HepG2 (cell line): Measurements from ENCODE around the gene CCDC175. TPM values are rescaled to one million over a fixed set of nuclear protein-coding genes. Genes with fewer than 3 reads are reported as not detected.

Experiments used
- AHDC1 ChIP-seq: sonication (generic); formaldehyde crosslinking; IDR thresholded peaks from 2 replicates; pipeline ENCODE4 v1.5.1; 2020; ENCODE audit warnings: mild to moderate bottlenecking, missing genetic modification reagents, borderline replicate concordance
- CENPX ChIP-seq: sonication (generic); formaldehyde crosslinking; IDR thresholded peaks from 2 replicates; pipeline ENCODE4 v1.9.0; 2021; ENCODE audit warnings: mild to moderate bottlenecking, missing genetic modification reagents, moderate library complexity
- ELF4 ChIP-seq: sonication (generic); formaldehyde crosslinking; IDR thresholded peaks from 2 replicates; pipeline ENCODE4 v1.5.0; 2020; ENCODE audit warnings: missing genetic modification reagents, mild to moderate bottlenecking, moderate library complexity, borderline replicate concordance
- GTF2F1 ChIP-seq: fragments of 150-350 bp; IDR thresholded peaks from 2 replicates; pipeline ENCODE4 v1.6.1; 2014; ENCODE audit warnings: low read length
- MTERF4 ChIP-seq: sonication (generic); formaldehyde crosslinking; IDR thresholded peaks from 2 replicates; pipeline ENCODE4 v1.8.0; 2023; ENCODE audit warnings: mild to moderate bottlenecking, missing genetic modification reagents
- NPAS2 ChIP-seq: sonication (generic); formaldehyde crosslinking; IDR thresholded peaks from 2 replicates; pipeline ENCODE4 v1.8.0; 2022; ENCODE audit warnings: mild to moderate bottlenecking, missing genetic modification reagents, borderline replicate concordance
- NR2F6 ChIP-seq, 2 experiments: IDR thresholded peaks; 2 replicates each; pipeline ENCODE4 v1.6.1; 2016; ENCODE audit warnings: antibody characterized with exemption in 1 of 2, mild to moderate bottlenecking in 1 of 2
- PAX8 ChIP-seq: sonication (generic); formaldehyde crosslinking; IDR thresholded peaks from 2 replicates; pipeline ENCODE4 v1.8.0; 2022; ENCODE audit warnings: mild to moderate bottlenecking, missing genetic modification reagents, borderline replicate concordance
- SAFB2 ChIP-seq: sonication (generic); formaldehyde crosslinking; IDR thresholded peaks from 2 replicates; pipeline ENCODE4 v1.5.1; 2020; ENCODE audit warnings: missing genetic modification reagents, low read depth, mild to moderate bottlenecking, borderline replicate concordance
- SALL1 ChIP-seq: sonication (generic); formaldehyde crosslinking; IDR thresholded peaks from 2 replicates; pipeline ENCODE4 v1.8.0; 2022; ENCODE audit warnings: mild to moderate bottlenecking, missing genetic modification reagents
- SALL2 ChIP-seq: sonication (generic); formaldehyde crosslinking; IDR thresholded peaks from 2 replicates; pipeline ENCODE4 v1.8.1; 2023; ENCODE audit warnings: mild to moderate bottlenecking, missing genetic modification reagents, inconsistent platforms
- SMC3 ChIP-seq: IDR thresholded peaks from 2 replicates; pipeline ENCODE4 v1.6.1; 2011; ENCODE audit warnings: low read length, improper control_type of control experiment
- SOX5 ChIP-seq: IDR thresholded peaks from 2 replicates; pipeline ENCODE4 v1.6.1; 2016; ENCODE audit warnings: borderline replicate concordance
- YEATS4 ChIP-seq: sonication (generic); formaldehyde crosslinking; IDR thresholded peaks from 2 replicates; pipeline ENCODE4 v1.4.0; 2020; ENCODE audit warnings: missing genetic modification reagents, borderline replicate concordance
- ZIK1 ChIP-seq: sonication (generic); formaldehyde crosslinking; IDR thresholded peaks from 2 replicates; pipeline ENCODE4 v1.5.0; 2020; ENCODE audit warnings: mild to moderate bottlenecking, low read depth, missing genetic modification reagents, borderline replicate concordance
- ZNF138 ChIP-seq: sonication (generic); formaldehyde crosslinking; IDR thresholded peaks from 2 replicates; pipeline ENCODE4 v1.5.0; 2020; ENCODE audit warnings: mild to moderate bottlenecking, low read depth, missing genetic modification reagents
- ZNF264 ChIP-seq: sonication (generic); formaldehyde crosslinking; IDR thresholded peaks from 2 replicates; pipeline ENCODE4 v1.4.0; 2020; ENCODE audit warnings: missing genetic modification reagents
- ZNF34 ChIP-seq: sonication (generic); formaldehyde crosslinking; IDR thresholded peaks from 2 replicates; pipeline ENCODE4 v1.4.0; 2020; ENCODE audit warnings: mild to moderate bottlenecking, missing genetic modification reagents, borderline replicate concordance
- ZNF552 ChIP-seq: sonication (generic); formaldehyde crosslinking; IDR thresholded peaks from 2 replicates; pipeline ENCODE4 v1.9.0; 2022; ENCODE audit warnings: missing genetic modification reagents, mild to moderate bottlenecking, borderline replicate concordance
- ZNF644 ChIP-seq: IDR thresholded peaks from 2 replicates; pipeline ENCODE4 v1.6.1; 2016; ENCODE audit warnings: low read depth
- ZNF770 ChIP-seq: sonication (generic); formaldehyde crosslinking; IDR thresholded peaks from 2 replicates; pipeline ENCODE4 v1.5.0; 2020; ENCODE audit warnings: mild to moderate bottlenecking, missing genetic modification reagents
- polyA plus RNA-seq, 8 experiments: library from polyadenylated mRNA; depleted of rRNA in 3 of 8; stranded (reverse) in 7 of 8; unstranded in 1 of 8; fragments of >200 nt; fragmentation: Illumina TruSeq in 4 of 8; extraction: Trizol in 4 of 8; gene quantifications; 2 replicates each; pipeline versions ENCODE4 v1.2.1 to v1.2.3, GENCODE V29; 2011 to 2016; ENCODE audit warnings: low read depth in 4 of 8, missing spikeins in 1 of 8, mixed read lengths in 1 of 8; ENCODE audit not compliant: insufficient read depth in 1 of 8
- total RNA-seq, 5 experiments: library from RNA; depleted of rRNA; stranded (reverse); fragments of >200 nt; fragmentation: Illumina TruSeq; extraction: Trizol; gene quantifications; 2 replicates each; pipeline ENCODE4 v1.2.3, GENCODE V29; 2016; ENCODE audit warnings: low read depth in 1 of 5

Gene CCDC175
- total and polyA plus RNA-seq, 2 of the 13 experiments (the other 11 are each of a cell fraction or from before 2014, with no cell fraction given), result not detected

- TF ChIP-seq PAX8 (CRISPR knock-in tag) (0 out of 2 replicates have a peak, but pooled peaks have one; percentile 15), CENPX (no peak), ZNF264 (no peak), SOX5 (CRISPR knock-in tag) (no peak), ZNF644 (no peak), ZIK1 (CRISPR knock-in tag) (peak; percentile 85; the same call in 1 of the 2 replicates), ZNF138 (CRISPR knock-in tag) (no peak), NR2F6 (IDR thresholded peaks at IDR 0.05) (no peak), NR2F6 (CRISPR knock-in tag; IDR thresholded peaks at IDR 0.05) (no peak), SMC3 (no peak), SALL2 (no peak), ZNF770 (CRISPR knock-in tag) (no peak), AHDC1 (CRISPR knock-in tag) (no peak; the same call in 1 of the 2 replicates), NPAS2 (CRISPR knock-in tag) (no peak), SAFB2 (0 out of 2 replicates have a peak, but pooled peaks have one; percentile 28), ZNF552 (CRISPR knock-in tag) (no peak), SALL1 (CRISPR knock-in tag) (no peak), GTF2F1 (no peak), YEATS4 (no peak; the same call in 1 of the 2 replicates), ELF4 (CRISPR knock-in tag) (no peak), ZNF34 (0 out of 2 replicates have a peak, but pooled peaks have one; percentile 33), MTERF4 (CRISPR knock-in tag) (no peak)
Measured at GRCh38 chr14:59464486-59465315, 111.9 kb downstream of the CCDC175 start (continued).
